ENCODE measurements around the gene CLDN6.

DNA sequence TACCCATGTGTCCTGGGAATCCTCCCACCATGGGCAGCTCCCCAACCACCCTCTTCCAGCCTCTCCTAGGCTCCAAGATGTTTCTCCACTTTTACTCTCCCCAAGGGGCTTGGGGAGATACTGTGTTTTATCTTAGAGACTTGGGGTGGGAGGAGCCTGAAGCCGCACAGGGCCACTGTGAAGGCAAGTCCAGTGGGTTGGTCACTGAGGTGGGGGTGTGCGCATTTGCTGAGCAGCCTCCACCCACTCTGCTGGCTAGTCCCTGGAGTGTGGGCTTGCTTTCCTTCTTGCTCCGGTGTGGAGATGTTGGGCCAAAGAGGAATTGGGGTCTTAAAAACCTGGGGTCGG, 9.3 kb downstream of the CLDN6 start:
- no peak for TF ChIP-seq POLR2A (IDR thresholded peaks at IDR 0.05; ENCODE audit: low read depth, low read length)
- no peak for TF ChIP-seq POLR2AphosphoS5 (IDR thresholded peaks at IDR 0.05; ENCODE audit: low read depth, low read length)
